ENCODE data around the gene BEND7.

BEND7 gene

GRCh38 chr10:13535346-13535745 is 6.5 kb upstream of the BEND7 start:
- Histone ChIP-seq H3K79me2 (ENCODE audit: insufficient read depth, low read depth) (no peaks in the 10 kb centered on the region), H2AFZ (ENCODE audit: low read depth) (no peak overlapping the region), H4K20me1 (ENCODE audit: insufficient read depth) (no peaks in the 10 kb centered on the region), H3K4me2 (no peak overlapping the region), H3K9ac (no peak overlapping the region), H3K27me3 (ENCODE audit: insufficient read depth, low read depth) (no peaks in the 10 kb centered on the region), H3K27ac (no peak overlapping the region), H3K36me3 (ENCODE audit: insufficient read depth) (no peaks in the 10 kb centered on the region), H3K4me3 (IDR thresholded peaks at IDR 0.05; ENCODE audit: insufficient read depth, low read depth, low read length) (no peak overlapping the region), H3K4me1 (ENCODE audit: low read depth, poor library complexity, severe bottlenecking) (no peaks in the 10 kb centered on the region)
- no peak for TF ChIP-seq CTCF (conservative IDR thresholded peaks at IDR 0.05; ENCODE audit: low read depth, low read length)

GRCh38 chr10:13529714-13529973 is 830 bp upstream of the BEND7 start:
- Histone ChIP-seq H4K20me1 (ENCODE audit: insufficient read depth) (no peaks in the 10 kb centered on the region), H3K27ac (no peak overlapping the region), H3K27me3 (ENCODE audit: insufficient read depth, low read depth) (peaks cover 19% of the 10 kb centered on the region), H3K36me3 (ENCODE audit: insufficient read depth) (no peaks in the 10 kb centered on the region), H3K4me1 (ENCODE audit: low read depth, poor library complexity, severe bottlenecking) (peaks cover 4% of the 10 kb centered on the region), H2AFZ (ENCODE audit: low read depth) (peak overlapping the region; percentile 92), H3K9ac (no peak overlapping the region), H3K4me2 (peak overlapping the region; percentile 91), H3K79me2 (ENCODE audit: insufficient read depth, low read depth) (no peaks in the 10 kb centered on the region), H3K4me3 (IDR thresholded peaks at IDR 0.05; ENCODE audit: insufficient read depth, low read depth, low read length) (no peak overlapping the region)
- no peak for TF ChIP-seq CTCF (conservative IDR thresholded peaks at IDR 0.05; ENCODE audit: low read depth, low read length)

- no peak for TF ChIP-seq CTCF (conservative IDR thresholded peaks at IDR 0.05; ENCODE audit: low read depth, low read length)
- Histone ChIP-seq H3K36me3 (ENCODE audit: insufficient read depth) (no peaks in the 10 kb centered on the region), H3K9ac (no peak overlapping the region), H3K79me2 (ENCODE audit: insufficient read depth, low read depth) (no peaks in the 10 kb centered on the region), H3K27ac (no peak overlapping the region), H3K4me1 (ENCODE audit: low read depth, poor library complexity, severe bottlenecking) (peaks cover 4% of the 10 kb centered on the region), H3K27me3 (ENCODE audit: insufficient read depth, low read depth) (peaks cover 19% of the 10 kb centered on the region), H4K20me1 (ENCODE audit: insufficient read depth) (no peaks in the 10 kb centered on the region), H3K4me3 (IDR thresholded peaks at IDR 0.05; ENCODE audit: insufficient read depth, low read depth, low read length) (no peak overlapping the region), H3K4me2 (peak overlapping the region; percentile 24; the same call in 1 of the 2 replicates), H2AFZ (ENCODE audit: low read depth) (peak overlapping the region; percentile 30; the same call in 1 of the 2 replicates)
These were observed 515 bp downstream of the BEND7 start for GRCh38 chr10:13528123-13528874.

- peaks cover 19% of the 10 kb centered on the region for H3K27me3 ChIP-seq (ENCODE audit: insufficient read depth, low read depth)
- H3K36me3 ChIP-seq (ENCODE audit: insufficient read depth) = no peaks in the 10 kb centered on the region
- H3K4me3 ChIP-seq (IDR thresholded peaks at IDR 0.05; ENCODE audit: insufficient read depth, low read depth, low read length) = no peak overlapping the region
- peaks cover 4% of the 10 kb centered on the region for H3K4me1 ChIP-seq (ENCODE audit: low read depth, poor library complexity, severe bottlenecking)
- TF ChIP-seq CTCF (conservative IDR thresholded peaks at IDR 0.05; ENCODE audit: low read depth, low read length) = no peak
- H2AFZ ChIP-seq (ENCODE audit: low read depth) = peak overlapping the region; percentile 30; the same call in 1 of the 2 replicates
- H3K79me2 ChIP-seq (ENCODE audit: insufficient read depth, low read depth) = no peaks in the 10 kb centered on the region
- H3K4me2 ChIP-seq = peak overlapping the region; percentile 24; the same call in 1 of the 2 replicates
- H3K9ac ChIP-seq = no peak overlapping the region
- H3K27ac ChIP-seq = no peak overlapping the region
- no peaks in the 10 kb centered on the region for H4K20me1 ChIP-seq (ENCODE audit: insufficient read depth)
These were observed 1.0 kb downstream of the BEND7 start for GRCh38 chr10:13527864-13528122.
